Tracheal epithelial cell (primary cell): ENCODE results near the gene ZNF577. TPM values are rescaled to one million over a fixed set of nuclear protein-coding genes. Genes with fewer than 3 reads are reported as not detected.

Source experiments
- total RNA-seq: library from RNA; depleted of rRNA; stranded (reverse); fragments of >200 nt; gene quantifications from 2 replicates; pipeline ENCODE4 v1.2.1, GENCODE V29; 2014

Gene ZNF577
- total RNA-seq = 3.9 and 4.3 TPM in 2 replicates

DNA sequence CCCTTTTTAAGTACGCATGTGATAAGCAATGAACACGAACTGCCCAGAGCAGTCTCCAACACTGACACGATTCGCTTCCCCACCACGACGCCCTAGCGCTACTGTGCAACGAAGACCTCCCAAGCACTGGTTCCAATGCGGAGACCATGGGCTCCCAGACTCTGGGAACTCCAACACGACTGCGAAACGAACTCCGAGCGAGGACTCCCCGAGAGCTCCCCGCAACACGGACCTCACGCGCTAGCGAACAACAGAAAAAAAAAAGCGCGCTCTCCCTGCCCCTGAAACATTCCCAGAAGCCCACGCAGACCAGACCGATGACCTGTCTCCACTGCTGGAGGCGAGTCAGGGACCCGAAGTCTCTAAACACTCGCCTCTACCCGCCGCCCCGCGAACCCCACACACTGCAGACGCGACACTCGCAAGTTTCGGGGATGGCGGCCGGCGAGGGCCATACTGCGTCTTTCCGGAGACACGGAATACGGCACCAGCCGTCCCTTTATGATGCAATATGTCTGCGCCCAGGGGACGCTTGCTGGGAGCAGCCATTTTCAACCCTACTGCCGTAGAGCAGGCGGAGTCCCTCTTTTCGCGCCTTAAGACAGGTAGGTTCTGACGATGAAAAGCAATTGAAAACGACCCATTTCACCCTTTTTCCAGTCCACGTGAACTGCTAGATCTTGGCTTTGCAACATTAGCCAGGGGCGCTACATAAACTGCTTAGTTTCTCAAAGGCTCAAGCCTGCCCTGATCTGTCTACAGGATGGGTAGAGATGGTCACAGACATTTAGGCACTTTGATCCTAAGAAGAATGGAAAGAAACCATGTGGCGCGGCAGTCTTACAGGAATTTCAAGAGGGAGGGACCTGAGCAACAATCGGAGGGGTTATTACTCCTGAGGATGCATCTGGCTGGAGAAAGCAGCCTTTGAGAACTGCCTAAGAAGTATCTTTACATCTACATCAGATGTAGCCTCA, at the start of gene ZNF577:
Gene ZNF577, minus strand, starts transcription at position 430 of the 977 bp plus-strand sequence. CDS start 7,569 bp downstream, outside the sequence.

DNA sequence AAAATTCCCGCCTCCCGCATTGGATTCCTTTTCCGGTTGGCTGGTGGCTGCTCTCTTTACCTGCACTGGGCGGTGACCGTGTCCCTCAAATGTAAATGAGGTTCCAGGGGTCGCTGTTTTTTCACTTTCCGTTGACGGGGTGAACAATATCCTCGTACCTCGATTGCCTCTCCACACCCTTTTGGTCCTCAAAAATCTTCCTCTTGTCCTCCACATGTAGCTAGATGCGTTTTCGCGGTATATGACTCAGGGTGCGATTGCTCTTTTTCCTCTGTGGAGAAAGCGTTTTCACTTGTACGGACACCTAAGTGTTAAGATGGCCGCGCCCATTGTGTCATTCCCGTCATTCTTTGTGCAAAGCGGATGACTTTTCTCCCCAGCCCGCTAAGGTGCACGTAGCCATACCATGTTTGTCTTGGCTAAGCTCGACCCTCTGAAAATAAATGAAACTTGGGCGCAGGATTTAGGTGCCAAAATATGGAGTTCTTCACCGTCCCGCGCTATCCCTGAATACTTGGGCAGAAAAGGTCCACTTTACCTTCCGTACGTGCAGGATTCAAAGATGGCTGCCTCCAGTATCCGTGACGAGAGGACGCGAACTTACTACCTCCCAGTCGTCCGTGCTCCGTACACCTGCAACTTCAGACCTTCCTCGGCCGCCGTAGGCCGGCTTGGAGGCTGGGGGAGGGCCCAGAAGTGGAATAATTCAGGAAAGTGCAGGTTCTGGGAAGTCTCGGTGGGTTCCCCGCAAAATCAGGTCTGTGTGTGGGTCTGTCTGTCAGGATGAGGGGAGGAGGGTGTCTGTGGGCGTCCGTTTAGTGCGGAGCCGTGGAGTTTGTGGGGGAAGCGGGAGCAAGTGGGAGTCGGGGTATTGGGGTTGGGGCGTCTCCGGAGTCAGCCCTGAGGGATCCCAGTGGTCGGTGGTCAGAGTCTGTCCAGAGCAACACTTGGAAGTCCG, 39.3 kb upstream of the ZNF577 start, which contains the start of gene ZNF613:
Gene ZNF613, plus strand, starts transcription at position 689 of the 958 bp plus-strand sequence. CDS start 8,749 bp downstream, outside the sequence.

DNA sequence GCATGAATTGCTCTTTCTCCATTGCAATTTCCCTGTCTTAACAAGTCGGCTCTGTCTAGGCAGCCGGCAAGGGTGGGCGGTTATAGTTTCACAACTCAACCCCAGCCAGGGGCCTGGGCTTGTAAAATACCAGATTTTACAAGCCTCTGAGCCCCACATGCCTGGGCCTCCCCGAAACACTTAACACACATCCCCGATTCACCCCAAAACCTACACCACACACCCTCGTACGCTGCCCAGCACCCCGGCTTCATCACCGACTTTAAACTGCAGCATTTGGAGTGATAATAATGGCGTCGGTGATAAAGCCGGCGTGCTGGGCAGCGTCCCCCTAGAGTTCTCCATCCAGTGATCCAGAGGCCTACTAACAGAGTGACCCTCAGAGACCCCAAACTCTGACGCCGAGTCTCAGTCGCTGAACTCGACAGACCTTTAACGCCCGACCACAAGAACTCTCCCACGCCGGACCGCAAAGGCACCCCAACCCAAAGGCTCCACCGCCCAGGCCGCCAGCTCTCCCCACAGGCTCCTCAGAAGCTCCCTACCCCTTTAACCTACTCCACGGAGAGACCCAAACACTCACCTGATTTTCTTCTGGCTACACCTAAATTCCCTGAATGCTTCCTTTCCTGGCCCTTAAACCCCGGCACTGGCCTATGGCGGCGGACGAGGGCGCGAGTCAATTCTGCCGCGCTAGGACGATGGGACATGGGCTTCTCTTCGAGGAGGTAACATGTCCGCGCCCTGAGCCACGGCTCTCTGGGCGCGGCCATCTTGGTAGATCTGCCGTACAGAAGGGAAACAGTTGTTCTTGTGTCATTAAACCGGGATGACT, 16.8 kb upstream of the ZNF577 start, which contains the start of gene ZNF649:
Gene ZNF649, minus strand, starts transcription at position 687 of the 835 bp plus-strand sequence. CDS start 4,910 bp downstream, outside the sequence.

Other genes with a start within 250 kb of the ZNF577 start
- gene SIGLEC14, start 241.1 kb downstream of the ZNF577 start, total RNA-seq = not detected in 2 replicates
- gene SPACA6, start 194.6 kb downstream of the ZNF577 start, total RNA-seq = 3.4 TPM in 1 of 2 replicates, not detected in the other
- 2.2 TPM in 1 of 2 replicates, not detected in the other for gene HAS1, start 164.0 kb downstream of the ZNF577 start, total RNA-seq
- not detected in 2 replicates for gene FPR1, start 136.1 kb downstream of the ZNF577 start, total RNA-seq
- gene FPR2, start 126.8 kb downstream of the ZNF577 start, total RNA-seq = not detected in 2 replicates
- gene FPR3, start 92.8 kb downstream of the ZNF577 start, total RNA-seq = not detected in 2 replicates
- gene ZNF649, start 17.1 kb upstream of the ZNF577 start, total RNA-seq = 7.0 and 8.1 TPM in 2 replicates
- gene ZNF613, start 39.5 kb upstream of the ZNF577 start, total RNA-seq = 5.8 and 6.7 TPM in 2 replicates
- 5.3 and 8.9 TPM in 2 replicates for gene ZNF350, start 98.9 kb upstream of the ZNF577 start, total RNA-seq
- 9.6 and 10.4 TPM in 2 replicates for gene ZNF615, start 120.3 kb upstream of the ZNF577 start, total RNA-seq
- gene ZNF614, start 140.4 kb upstream of the ZNF577 start, total RNA-seq = 8.2 and 9.0 TPM in 2 replicates
- gene ZNF432, start 160.9 kb upstream of the ZNF577 start, total RNA-seq = 7.0 and 8.1 TPM in 2 replicates
- 32.4 and 34.7 TPM in 2 replicates for gene ZNF841, start 207.8 kb upstream of the ZNF577 start, total RNA-seq